GM23338 (cell line): ENCODE results near the gene ALG9. TPM values are rescaled to one million over a fixed set of nuclear protein-coding genes. Genes with fewer than 3 reads are reported as not detected.

Experiments used
- ATAC-seq: fragments of 200-7000 bp; cut with Tn5 transposase; 3 replicates; pipeline ENCODE4 v1.9.1; 2020
- DNase-seq: peaks from one replicate; pipeline ENCODE4 v3.0.0-alpha.2; 2015; ENCODE audit warnings: low spot score
- H2AFZ ChIP-seq: fragments of 200-600 bp; sonication (generic); 2 replicates; pipeline ENCODE4 v1.8.0; 2016; ENCODE audit warnings: antibody characterized with exemption, mild to moderate bottlenecking, moderate library complexity
- H3F3A ChIP-seq: fragments of 200-600 bp; sonication (generic); replicated peaks from 2 replicates; pipeline ENCODE4 v1.8.0; 2017; ENCODE audit warnings: antibody characterized with exemption, mixed run types, low read depth
- H3K27ac ChIP-seq: fragments of 200-600 bp; sonication (generic); 2 replicates; pipeline ENCODE4 v1.6.1; 2016; ENCODE audit warnings: low read depth
- H3K27me3 ChIP-seq: fragments of 200-600 bp; sonication (generic); 2 replicates; pipeline ENCODE4 v1.8.0; 2016; ENCODE audit warnings: mild to moderate bottlenecking, mixed run types, moderate library complexity; ENCODE audit not compliant: insufficient read depth
- H3K36me3 ChIP-seq: fragments of 200-600 bp; sonication (generic); 2 replicates; pipeline ENCODE4 v1.8.0; 2016; ENCODE audit warnings: mild to moderate bottlenecking; ENCODE audit not compliant: insufficient read depth
- H3K4me1 ChIP-seq: fragments of 200-600 bp; sonication (generic); 2 replicates; pipeline ENCODE4 v1.8.0; 2016; ENCODE audit warnings: mild to moderate bottlenecking, moderate library complexity; ENCODE audit not compliant: insufficient read depth
- H3K4me2 ChIP-seq: fragments of 200-600 bp; sonication (generic); 2 replicates; pipeline ENCODE4 v1.7.1; 2017; ENCODE audit warnings: mixed run types
- H3K4me3 ChIP-seq: fragments of 200-600 bp; sonication (generic); 2 replicates; pipeline ENCODE4 v1.6.1; 2016; ENCODE audit warnings: mixed run types
- H3K79me2 ChIP-seq: fragments of 200-600 bp; sonication (generic); replicated peaks from 2 replicates; pipeline ENCODE4 v1.8.0; 2017; ENCODE audit warnings: mild to moderate bottlenecking; ENCODE audit not compliant: insufficient read depth
- H3K9me2 ChIP-seq: fragments of 200-600 bp; sonication (generic); 2 replicates; pipeline ENCODE4 v1.8.0; 2017; ENCODE audit not compliant: insufficient read depth
- H4K20me1 ChIP-seq: fragments of 200-600 bp; sonication (generic); replicated peaks from 2 replicates; pipeline ENCODE4 v1.8.0; 2017; ENCODE audit warnings: mild to moderate bottlenecking; ENCODE audit not compliant: insufficient read depth
- H3K27ac Mint-ChIP-seq: 2 replicates; pipeline ENCODE4 v1.8.0; 2020; ENCODE audit warnings: inconsistent platforms, mild to moderate bottlenecking, moderate library complexity, mixed read lengths
- H3K27me3 Mint-ChIP-seq: 3 replicates; pipeline ENCODE4 v1.8.0; 2022; ENCODE audit warnings: low read depth, mild to moderate bottlenecking, moderate library complexity, mixed read lengths, inconsistent platforms; ENCODE audit not compliant: insufficient read depth, poor library complexity
- H3K36me3 Mint-ChIP-seq: 3 replicates; pipeline ENCODE4 v1.8.0; 2021; ENCODE audit warnings: low read depth, mild to moderate bottlenecking, inconsistent platforms, moderate library complexity, mixed read lengths
- H3K4me1 Mint-ChIP-seq: 3 replicates; pipeline ENCODE4 v1.8.0; 2020; ENCODE audit warnings: mild to moderate bottlenecking, inconsistent platforms, mixed read lengths
- H3K4me3 Mint-ChIP-seq: 3 replicates; pipeline ENCODE4 v1.8.0; 2021; ENCODE audit warnings: moderate library complexity, mild to moderate bottlenecking, inconsistent platforms, mixed read lengths
- H3K9me3 Mint-ChIP-seq: 3 replicates; pipeline ENCODE4 v1.8.0; 2020; ENCODE audit warnings: moderate library complexity, mild to moderate bottlenecking, inconsistent platforms, mixed read lengths
- CTCF ChIP-seq, 2 experiments: fragments of 200-600 bp in 1 of 2; sonication (generic) in 1 of 2; conservative IDR thresholded peaks; 2 replicates each; pipeline versions ENCODE4 v1.5.1 to v1.6.1; 2016 to 2017; ENCODE audit warnings: antibody characterized with exemption in 2 of 2, low read depth in 2 of 2, mild to moderate bottlenecking in 2 of 2, moderate library complexity in 1 of 2
- NANOG ChIP-seq: IDR thresholded peaks from 2 replicates; pipeline ENCODE4 v1.6.1; 2016; ENCODE audit warnings: antibody characterized with exemption, borderline replicate concordance
- polyA plus RNA-seq: library from polyadenylated mRNA; unstranded; fragments of >200 nt; fragmentation: Nextera tagmentation; extraction: Ambion mirVana; gene quantifications from 2 replicates; pipeline ENCODE4 v1.2.1, GENCODE V29; 2016
- total RNA-seq: library from RNA; depleted of rRNA; stranded (reverse); fragments of >200 nt; shearing (Covaris generic); gene quantifications from 2 replicates; pipeline ENCODE4 v1.2.3, GENCODE V29; 2014
- TF ChIP-seq, protein P1 (sequence below): IDR thresholded peaks from one replicate; pipeline ENCODE4 v1.6.1; 2018; ENCODE audit warnings: antibody characterized with exemption; ENCODE audit not compliant: unreplicated experiment

ALG9 gene
- total and polyA plus RNA-seq, 2 experiments from 2014 or later: 25.4 to 31.1 TPM

GRCh38 chr11:111778047-111778558, 93.3 kb downstream of the ALG9 start:
- H3F3A ChIP-seq: no peaks in the 10 kb centered on the region
- Mint-ChIP-seq H3K36me3 (no peaks in the 10 kb centered on the region), H3K4me3 (no peak overlapping the region), H3K27ac (no peak overlapping the region), H3K9me3 (no peaks in the 10 kb centered on the region), H3K4me1 (peaks cover 5% of the 10 kb centered on the region; the same call in 2 of the 3 replicates), H3K27me3 (peaks cover 1% of the 10 kb centered on the region)
- no peaks in the 10 kb centered on the region for H3K27me3 ChIP-seq
- TF ChIP-seq NANOG: no peak
- no peaks in the 10 kb centered on the region for H3K9me2 ChIP-seq
- no peak overlapping the region; the same call in 1 of the 2 replicates for H3K27ac ChIP-seq
- ATAC-seq (peak; percentile 48), DNase-seq (no peak)
- no peaks in the 10 kb centered on the region for H3K36me3 ChIP-seq
- H3K4me1 ChIP-seq: no peaks in the 10 kb centered on the region
- no peak overlapping the region for H2AFZ ChIP-seq
- no peak overlapping the region for H3K4me2 ChIP-seq
- no peaks in the 10 kb centered on the region for H3K79me2 ChIP-seq
- H3K4me3 ChIP-seq: no peak overlapping the region
- no peaks in the 10 kb centered on the region for H4K20me1 ChIP-seq

DNA sequence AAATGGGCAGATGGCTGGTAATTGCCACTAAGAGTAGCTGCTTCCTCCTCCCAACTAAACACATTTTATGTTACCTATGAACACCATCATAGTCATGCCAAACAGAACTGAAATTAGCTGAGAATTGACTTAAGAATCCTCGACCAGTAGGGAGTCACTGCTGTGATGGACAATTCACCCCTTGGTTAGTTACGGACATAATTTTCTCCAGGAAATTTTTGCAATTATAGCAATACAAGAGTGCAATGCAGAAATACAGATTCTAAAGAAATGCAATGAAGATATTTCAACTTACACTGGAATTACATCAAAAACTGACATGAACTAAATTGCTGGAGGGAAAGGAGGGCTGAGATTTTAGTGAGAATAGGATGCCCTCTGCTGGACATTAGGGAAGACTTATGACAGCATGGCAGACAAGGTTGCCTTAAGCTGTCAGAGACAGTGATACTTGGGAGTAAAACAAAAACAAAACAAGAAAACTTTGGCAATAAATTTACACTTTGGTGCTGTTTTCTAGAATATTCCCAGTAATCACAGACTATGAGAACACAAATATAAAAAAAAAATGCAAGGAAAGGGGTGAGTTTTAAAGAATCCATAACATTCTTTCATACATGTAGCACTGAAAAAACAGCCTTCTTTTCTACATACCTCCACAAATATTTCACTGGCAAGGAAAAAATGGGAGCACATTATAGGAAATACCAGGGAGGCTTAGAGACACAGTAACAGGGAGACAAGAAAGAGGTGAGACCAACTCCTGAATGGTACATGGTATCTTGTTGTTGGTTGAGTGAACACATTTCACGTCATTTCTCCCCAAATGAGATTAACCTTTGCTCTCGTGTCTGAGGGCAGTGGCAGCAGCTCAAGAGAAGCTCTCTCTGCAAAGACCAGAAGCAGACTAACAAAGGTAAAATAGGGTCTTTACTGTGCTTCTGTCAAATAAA, 94.0 kb downstream of the ALG9 start:
- no peak overlapping the region for H3K4me3 Mint-ChIP-seq
- no peaks in the 10 kb centered on the region for H3K36me3 Mint-ChIP-seq
- TF ChIP-seq CTCF (conservative IDR thresholded peaks at IDR 0.05; ENCODE audit: low read depth in 2 of 2): peak; percentile 89 to 91
- TF ChIP-seq, protein P1, sequence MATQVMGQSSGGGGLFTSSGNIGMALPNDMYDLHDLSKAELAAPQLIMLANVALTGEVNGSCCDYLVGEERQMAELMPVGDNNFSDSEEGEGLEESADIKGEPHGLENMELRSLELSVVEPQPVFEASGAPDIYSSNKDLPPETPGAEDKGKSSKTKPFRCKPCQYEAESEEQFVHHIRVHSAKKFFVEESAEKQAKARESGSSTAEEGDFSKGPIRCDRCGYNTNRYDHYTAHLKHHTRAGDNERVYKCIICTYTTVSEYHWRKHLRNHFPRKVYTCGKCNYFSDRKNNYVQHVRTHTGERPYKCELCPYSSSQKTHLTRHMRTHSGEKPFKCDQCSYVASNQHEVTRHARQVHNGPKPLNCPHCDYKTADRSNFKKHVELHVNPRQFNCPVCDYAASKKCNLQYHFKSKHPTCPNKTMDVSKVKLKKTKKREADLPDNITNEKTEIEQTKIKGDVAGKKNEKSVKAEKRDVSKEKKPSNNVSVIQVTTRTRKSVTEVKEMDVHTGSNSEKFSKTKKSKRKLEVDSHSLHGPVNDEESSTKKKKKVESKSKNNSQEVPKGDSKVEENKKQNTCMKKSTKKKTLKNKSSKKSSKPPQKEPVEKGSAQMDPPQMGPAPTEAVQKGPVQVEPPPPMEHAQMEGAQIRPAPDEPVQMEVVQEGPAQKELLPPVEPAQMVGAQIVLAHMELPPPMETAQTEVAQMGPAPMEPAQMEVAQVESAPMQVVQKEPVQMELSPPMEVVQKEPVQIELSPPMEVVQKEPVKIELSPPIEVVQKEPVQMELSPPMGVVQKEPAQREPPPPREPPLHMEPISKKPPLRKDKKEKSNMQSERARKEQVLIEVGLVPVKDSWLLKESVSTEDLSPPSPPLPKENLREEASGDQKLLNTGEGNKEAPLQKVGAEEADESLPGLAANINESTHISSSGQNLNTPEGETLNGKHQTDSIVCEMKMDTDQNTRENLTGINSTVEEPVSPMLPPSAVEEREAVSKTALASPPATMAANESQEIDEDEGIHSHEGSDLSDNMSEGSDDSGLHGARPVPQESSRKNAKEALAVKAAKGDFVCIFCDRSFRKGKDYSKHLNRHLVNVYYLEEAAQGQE: no peak
- Histone ChIP-seq H3K36me3 (no peaks in the 10 kb centered on the region), H2AFZ (no peak overlapping the region), H4K20me1 (no peaks in the 10 kb centered on the region), H3K4me1 (no peaks in the 10 kb centered on the region), H3K79me2 (no peaks in the 10 kb centered on the region), H3K4me3 (no peak overlapping the region), H3F3A (no peaks in the 10 kb centered on the region), H3K9me2 (no peaks in the 10 kb centered on the region), H3K27ac (no peak overlapping the region), H3K4me2 (no peak overlapping the region), H3K27me3 (no peaks in the 10 kb centered on the region)
- peaks cover 5% of the 10 kb centered on the region; the same call in 2 of the 3 replicates for H3K4me1 Mint-ChIP-seq
- no peaks in the 10 kb centered on the region for H3K9me3 Mint-ChIP-seq
- no peak overlapping the region for H3K27ac Mint-ChIP-seq
- ATAC-seq: peak; percentile 96
- DNase-seq: peak; percentile 82
- H3K27me3 Mint-ChIP-seq: peaks cover 1% of the 10 kb centered on the region
